ENCODE data around the gene KRABD2.

The KRABD2 gene

GRCh38 chr17:8391711-8392110 lies 15.2 kb upstream of the KRABD2 start:
- Histone ChIP-seq H3K4me1 (ENCODE audit: control insufficient read depth, insufficient read depth, low read length) (0 out of 2 replicates have a peak, but pooled peaks cover 4% of the 10 kb centered on the region), H3K4me3 (ENCODE audit: low read depth in 2 of 2, low read length in 2 of 2) (no peak overlapping the region), H3K27ac (ENCODE audit: low read length) (no peak overlapping the region), H3K36me3 (ENCODE audit: control insufficient read depth, insufficient read depth, low read length) (no peaks in the 10 kb centered on the region), H3K9me3 (ENCODE audit: control insufficient read depth, insufficient read depth, low read depth, low read length) (no peaks in the 10 kb centered on the region), H3K27me3 (ENCODE audit: control insufficient read depth, insufficient read depth, low read length) (no peaks in the 10 kb centered on the region)
- ATAC-seq (peak; percentile 36; the same call in 1 of the 2 replicates), DNase-seq (ENCODE audit: low read depth, low spot score) (no peak)
- no TSS peak for BruUV-seq (replicated peaks)
- intact Hi-C loops (cut with micrococcal nuclease; ENCODE audit: unreplicated experiment) (no loop called here), in situ Hi-C loops (cut with HindIII; ENCODE audit: low pct_unique_long_range_greater_than_20kb, low sequenced_read_pairs) (no loop called here)
- TF ChIP-seq CTCF (IDR thresholded peaks at IDR 0.05) (no peak), SIN3A (IDR thresholded peaks at IDR 0.05; ENCODE audit: borderline replicate concordance, insufficient read depth, low read depth, low read length) (no peak), REST (IDR thresholded peaks at IDR 0.05; ENCODE audit: insufficient read depth in 1 of 2, low read depth in 2 of 2, low read length in 1 of 2) (no peak), POLR2AphosphoS5 (IDR thresholded peaks at IDR 0.05; ENCODE audit: low read depth, low read length) (no peak), TCF7L2 (IDR thresholded peaks at IDR 0.05; ENCODE audit: low read depth, low read length) (no peak)
- CTCF ChIA-PET: no interaction called here
- POLR2A ChIA-PET: no interaction called here

DNA sequence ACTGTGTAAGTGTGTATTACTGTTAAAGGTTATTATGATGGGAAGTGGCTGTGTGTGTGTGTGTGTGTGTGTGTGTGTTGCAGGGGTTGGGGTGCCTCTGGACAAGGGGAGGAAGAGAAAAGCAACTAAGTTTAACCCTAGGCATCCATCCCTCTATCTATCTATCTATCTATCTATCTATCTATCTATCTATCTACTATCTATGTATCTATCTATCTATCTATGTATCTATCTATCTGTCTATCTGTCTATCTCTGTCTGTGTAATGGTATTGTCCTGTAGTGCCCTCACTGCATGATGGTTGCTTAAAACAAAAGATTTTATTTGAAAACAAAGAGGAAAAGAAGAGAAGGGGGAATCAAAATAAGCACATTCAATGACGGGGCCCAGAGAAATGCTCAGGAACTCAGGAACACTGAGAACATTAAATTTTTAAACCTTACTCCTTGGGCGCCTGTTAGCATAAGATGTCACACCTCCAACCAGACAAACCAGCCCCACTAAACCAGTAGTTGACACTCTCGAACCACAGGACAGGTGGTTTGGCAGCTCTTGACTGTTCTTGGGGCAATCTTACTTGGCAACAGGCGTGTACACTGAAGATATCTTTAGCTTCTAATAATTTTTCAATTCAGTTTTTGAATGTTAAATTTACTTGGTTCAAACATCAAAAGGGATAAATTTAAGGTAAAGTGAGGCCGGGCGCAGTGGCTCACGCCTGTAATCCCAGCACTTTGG lies 11.6 kb upstream of the KRABD2 start:
- TF ChIP-seq CTCF (IDR thresholded peaks at IDR 0.05): no peak
- TF ChIP-seq REST (IDR thresholded peaks at IDR 0.05; ENCODE audit: insufficient read depth in 1 of 2, low read depth in 2 of 2, low read length in 1 of 2): no peak
- no peak for TF ChIP-seq POLR2AphosphoS5 (IDR thresholded peaks at IDR 0.05; ENCODE audit: low read depth, low read length)
- TF ChIP-seq SIN3A (IDR thresholded peaks at IDR 0.05; ENCODE audit: borderline replicate concordance, insufficient read depth, low read depth, low read length): no peak
- no peak for TF ChIP-seq TCF7L2 (IDR thresholded peaks at IDR 0.05; ENCODE audit: low read depth, low read length)
- no peak for ATAC-seq
- ChIA-PET CTCF (no interaction called here), POLR2A (no interaction called here)
- Histone ChIP-seq H3K4me3 (ENCODE audit: low read depth in 2 of 2, low read length in 2 of 2) (no peak overlapping the region), H3K27ac (ENCODE audit: low read length) (no peak overlapping the region), H3K9me3 (ENCODE audit: control insufficient read depth, insufficient read depth, low read depth, low read length) (no peaks in the 10 kb centered on the region), H3K4me1 (ENCODE audit: control insufficient read depth, insufficient read depth, low read length) (peaks cover 8% of the 10 kb centered on the region), H3K36me3 (ENCODE audit: control insufficient read depth, insufficient read depth, low read length) (no peaks in the 10 kb centered on the region), H3K27me3 (ENCODE audit: control insufficient read depth, insufficient read depth, low read length) (no peaks in the 10 kb centered on the region)
- in situ Hi-C loops (cut with HindIII; ENCODE audit: low pct_unique_long_range_greater_than_20kb, low sequenced_read_pairs): no loop called here
- intact Hi-C loops (cut with micrococcal nuclease; ENCODE audit: unreplicated experiment): no loop called here
- no peak for DNase-seq (ENCODE audit: low read depth, low spot score)
- TSS peak; percentile 40 for BruUV-seq (replicated peaks)
